C4-2B (cell line): ENCODE measurements around the gene LIPM.

Experiments used
- CTCF ChIP-seq: fragments of 450-650 bp; conservative IDR thresholded peaks from 2 replicates; pipeline ENCODE4 v1.5.1; 2017; ENCODE audit warnings: mild to moderate bottlenecking
- ZFX ChIP-seq: fragments of 450-650 bp; IDR thresholded peaks from 2 replicates; pipeline ENCODE4 v1.6.1; 2017

DNA sequence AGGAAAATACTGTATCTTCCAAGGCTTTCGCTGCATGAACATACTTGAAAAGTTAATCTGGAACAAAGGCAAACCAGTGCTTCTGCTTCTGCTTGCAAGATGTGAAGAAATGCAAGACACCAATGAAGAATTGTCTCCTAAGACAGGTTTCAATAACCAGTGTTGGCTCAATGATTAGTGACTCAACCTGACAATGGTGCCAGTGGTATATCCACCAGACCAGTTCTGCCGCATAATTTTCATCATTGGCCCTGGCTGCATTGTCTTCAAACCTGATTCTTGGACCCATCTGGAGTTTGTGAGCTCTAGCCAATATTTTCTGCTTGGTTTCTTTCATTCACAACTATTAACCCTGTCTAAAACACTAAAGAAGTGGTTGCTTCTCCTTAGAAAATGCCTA lies 63.9 kb downstream of the LIPM start:
- no peak for TF ChIP-seq CTCF
- no peak for TF ChIP-seq ZFX
